H9 (cell line): ENCODE results near the gene BAZ1B. TPM values are rescaled to one million over a fixed set of nuclear protein-coding genes. Genes with fewer than 3 reads are reported as not detected.

Source experiments
- DNase-seq: peaks from one replicate; pipeline ENCODE4 v3.0.0-alpha.2; 2017
- H2AFZ ChIP-seq: one replicate; pipeline ENCODE4 v1.6.1; 2013; ENCODE audit warnings: mild to moderate bottlenecking, low read length, control low read depth, moderate library complexity
- H2AK5ac ChIP-seq: 2 replicates; pipeline ENCODE4 v1.6.1; 2013; ENCODE audit warnings: low read length, control low read depth, mixed read lengths; ENCODE audit not compliant: insufficient read length
- H2BK120ac ChIP-seq: one replicate; pipeline ENCODE4 v1.6.1; 2013; ENCODE audit warnings: low read depth, mild to moderate bottlenecking, low read length, control low read depth, inconsistent platforms; ENCODE audit not compliant: poor library complexity, severe bottlenecking
- H2BK12ac ChIP-seq: 2 replicates; pipeline ENCODE4 v1.6.1; 2013; ENCODE audit warnings: low read length, control low read depth, mixed read lengths, low read depth; ENCODE audit not compliant: insufficient read length
- H2BK15ac ChIP-seq: 2 replicates; pipeline ENCODE4 v1.6.1; 2013; ENCODE audit warnings: low read depth, low read length, control low read depth
- H2BK20ac ChIP-seq: one replicate; pipeline ENCODE4 v1.6.1; 2013; ENCODE audit warnings: low read depth, mild to moderate bottlenecking, low read length, control low read depth, inconsistent platforms; ENCODE audit not compliant: poor library complexity, severe bottlenecking
- H2BK5ac ChIP-seq: 2 replicates; pipeline ENCODE4 v1.6.1; 2013; ENCODE audit warnings: low read length, control low read depth, mixed read lengths; ENCODE audit not compliant: insufficient read length
- H3K14ac ChIP-seq: 2 replicates; pipeline ENCODE4 v1.6.1; 2013; ENCODE audit warnings: low read length, control low read depth; ENCODE audit not compliant: insufficient read depth
- H3K18ac ChIP-seq: 2 replicates; pipeline ENCODE4 v1.6.1; 2013; ENCODE audit warnings: low read depth, mild to moderate bottlenecking, mixed read lengths, low read length, control low read depth; ENCODE audit not compliant: insufficient read length
- H3K23ac ChIP-seq: 2 replicates; pipeline ENCODE4 v1.6.1; 2013; ENCODE audit warnings: low read length, control low read depth, mixed read lengths, low read depth; ENCODE audit not compliant: insufficient read length
- H3K23me2 ChIP-seq: 2 replicates; pipeline ENCODE4 v1.6.1; 2013; ENCODE audit warnings: low read depth, mild to moderate bottlenecking, mixed read lengths, low read length, control low read depth; ENCODE audit not compliant: insufficient read length, poor library complexity, severe bottlenecking
- H3K27ac ChIP-seq: 2 replicates; pipeline ENCODE4 v1.5.1; 2013; ENCODE audit warnings: low read length, control low read depth, mixed read lengths, low read depth; ENCODE audit not compliant: insufficient read length
- H3K27me3 ChIP-seq: 2 replicates; pipeline ENCODE4 v1.6.1; 2013; ENCODE audit warnings: low read length, control low read depth, inconsistent platforms; ENCODE audit not compliant: insufficient read depth
- H3K4ac ChIP-seq: 2 replicates; pipeline ENCODE4 v1.6.1; 2013; ENCODE audit warnings: low read depth, mild to moderate bottlenecking, control low read depth, inconsistent platforms, low read length, moderate library complexity
- H3K4me1 ChIP-seq: 2 replicates; pipeline ENCODE4 v1.6.1; 2013; ENCODE audit warnings: low read length, control low read depth, inconsistent platforms; ENCODE audit not compliant: insufficient read depth
- H3K4me2 ChIP-seq: 2 replicates; pipeline ENCODE4 v1.6.1; 2013; ENCODE audit warnings: low read length, control low read depth, mixed read lengths; ENCODE audit not compliant: insufficient read length, insufficient read depth
- H3K56ac ChIP-seq: 2 replicates; pipeline ENCODE4 v1.6.1; 2013; ENCODE audit warnings: low read depth, mild to moderate bottlenecking, mixed read lengths, low read length, control low read depth; ENCODE audit not compliant: insufficient read length
- H3K79me1 ChIP-seq: 2 replicates; pipeline ENCODE4 v1.6.1; 2013; ENCODE audit warnings: low read depth, mild to moderate bottlenecking, moderate library complexity, low read length, control low read depth, inconsistent platforms; ENCODE audit not compliant: insufficient read depth, poor library complexity, severe bottlenecking
- H3K79me2 ChIP-seq: 2 replicates; pipeline ENCODE4 v1.6.1; 2013; ENCODE audit warnings: low read length, control low read depth, inconsistent platforms; ENCODE audit not compliant: insufficient read depth
- H3K9ac ChIP-seq: 2 replicates; pipeline ENCODE4 v1.6.1; 2013; ENCODE audit warnings: low read length, control low read depth, mixed read lengths; ENCODE audit not compliant: insufficient read length; ENCODE audit errors: extremely low read depth
- H3K9me3 ChIP-seq: one replicate; pipeline ENCODE4 v1.6.1; 2013; ENCODE audit warnings: low read depth, low read length, inconsistent platforms; ENCODE audit not compliant: control insufficient read depth
- H3T11ph ChIP-seq: one replicate; pipeline ENCODE4 v1.6.1; 2013; ENCODE audit warnings: mild to moderate bottlenecking, low read length, control low read depth, inconsistent platforms
- H4K20me1 ChIP-seq: one replicate; pipeline ENCODE4 v1.6.1; 2013; ENCODE audit not compliant: control insufficient read depth, insufficient read length, insufficient read depth
- H4K5ac ChIP-seq: 2 replicates; pipeline ENCODE4 v1.6.1; 2013; ENCODE audit warnings: low read depth, mild to moderate bottlenecking, mixed read lengths, low read length, control low read depth; ENCODE audit not compliant: insufficient read length
- H4K8ac ChIP-seq: replicated peaks from 2 replicates; pipeline ENCODE4 v1.6.1; 2013; ENCODE audit warnings: low read length, control low read depth, mixed read lengths, low read depth; ENCODE audit not compliant: insufficient read length
- H4K91ac ChIP-seq: 2 replicates; pipeline ENCODE4 v1.6.1; 2013; ENCODE audit warnings: low read depth, mild to moderate bottlenecking, moderate library complexity, mixed read lengths, low read length, control low read depth; ENCODE audit not compliant: insufficient read length
- H3K27ac Mint-ChIP-seq, 3 experiments: 2 replicates in 2 of 3; 3 replicates in 1 of 3; pipeline ENCODE4 v1.8.0; 2020 to 2021; ENCODE audit warnings: mixed read lengths in 3 of 3, mild to moderate bottlenecking in 1 of 3, moderate library complexity in 1 of 3
- H3K27me3 Mint-ChIP-seq: 2 replicates; pipeline ENCODE4 v1.8.0; 2021; ENCODE audit warnings: low read depth, mild to moderate bottlenecking, moderate library complexity, mixed read lengths
- H3K36me3 Mint-ChIP-seq, 3 experiments: 2 replicates in 2 of 3; 3 replicates in 1 of 3; pipeline ENCODE4 v1.8.0; 2020 to 2021; ENCODE audit warnings: low read depth in 3 of 3, mixed read lengths in 3 of 3; ENCODE audit not compliant: insufficient read depth in 1 of 3
- H3K4me1 Mint-ChIP-seq, 2 experiments: 2 replicates each; pipeline ENCODE4 v1.8.0; 2020; ENCODE audit warnings: mixed read lengths in 2 of 2
- H3K4me3 Mint-ChIP-seq, 2 experiments: 2 replicates in 1 of 2; 3 replicates in 1 of 2; pipeline ENCODE4 v1.8.0; 2020 to 2021; ENCODE audit warnings: mild to moderate bottlenecking in 2 of 2, mixed read lengths in 2 of 2, moderate library complexity in 1 of 2
- H3K9me3 Mint-ChIP-seq, 2 experiments: 2 replicates in 1 of 2; 3 replicates in 1 of 2; pipeline ENCODE4 v1.8.0; 2020; ENCODE audit warnings: mild to moderate bottlenecking in 2 of 2, mixed read lengths in 2 of 2, moderate library complexity in 1 of 2
- WGBS: extraction: QIAGEN DNeasy Blood & Tissue Kit; methylation state at CpG from one replicate; pipeline ENCODE4 v1.1.7; 2013; ENCODE audit warnings: missing lambda C conversion rate, low lambda C conversion rate, mixed read lengths; ENCODE audit not compliant: insufficient read length; ENCODE audit errors: extremely low coverage; 5-methylcytosine and 5-hydroxymethylcytosine counted together
- total RNA-seq: library from RNA; stranded (reverse); gene quantifications from 2 replicates; pipeline ENCODE4 v1.2.1, GENCODE V29; 2021
- TF ChIP-seq, protein P1 (sequence below): fragments of 200-600 bp; sonication (generic); conservative IDR thresholded peaks from 3 replicates; pipeline ENCODE4 v1.8.0; 2021; ENCODE audit warnings: antibody characterized with exemption, mild to moderate bottlenecking

BAZ1B gene
- total RNA-seq, 1 experiment from 2014 or later: 96.4 TPM

GRCh38 chr7:73487486-73487885, 34.6 kb downstream of the BAZ1B start:
- H3K27me3 Mint-ChIP-seq: no peaks in the 10 kb centered on the region
- H3T11ph ChIP-seq: no peak overlapping the region
- no peaks in the 10 kb centered on the region for H3K79me2 ChIP-seq
- H2BK120ac ChIP-seq: no peak overlapping the region
- no peak overlapping the region for H2BK12ac ChIP-seq
- no peak overlapping the region for H3K14ac ChIP-seq
- H2BK20ac ChIP-seq: no peak overlapping the region
- H3K9me3 ChIP-seq: no peaks in the 10 kb centered on the region
- no peak overlapping the region for H4K91ac ChIP-seq
- H3K4me2 ChIP-seq: no peak overlapping the region
- no peak overlapping the region for H3K9ac ChIP-seq
- DNase-seq: no peak
- H3K36me3 Mint-ChIP-seq: peaks cover 34 to 89% (median 70%) of the 10 kb centered on the region in 3 experiments; a peak in 6 of 7 replicates
- no peak overlapping the region for H4K8ac ChIP-seq
- no peaks in the 10 kb centered on the region for H3K23me2 ChIP-seq
- TF ChIP-seq, protein P1, sequence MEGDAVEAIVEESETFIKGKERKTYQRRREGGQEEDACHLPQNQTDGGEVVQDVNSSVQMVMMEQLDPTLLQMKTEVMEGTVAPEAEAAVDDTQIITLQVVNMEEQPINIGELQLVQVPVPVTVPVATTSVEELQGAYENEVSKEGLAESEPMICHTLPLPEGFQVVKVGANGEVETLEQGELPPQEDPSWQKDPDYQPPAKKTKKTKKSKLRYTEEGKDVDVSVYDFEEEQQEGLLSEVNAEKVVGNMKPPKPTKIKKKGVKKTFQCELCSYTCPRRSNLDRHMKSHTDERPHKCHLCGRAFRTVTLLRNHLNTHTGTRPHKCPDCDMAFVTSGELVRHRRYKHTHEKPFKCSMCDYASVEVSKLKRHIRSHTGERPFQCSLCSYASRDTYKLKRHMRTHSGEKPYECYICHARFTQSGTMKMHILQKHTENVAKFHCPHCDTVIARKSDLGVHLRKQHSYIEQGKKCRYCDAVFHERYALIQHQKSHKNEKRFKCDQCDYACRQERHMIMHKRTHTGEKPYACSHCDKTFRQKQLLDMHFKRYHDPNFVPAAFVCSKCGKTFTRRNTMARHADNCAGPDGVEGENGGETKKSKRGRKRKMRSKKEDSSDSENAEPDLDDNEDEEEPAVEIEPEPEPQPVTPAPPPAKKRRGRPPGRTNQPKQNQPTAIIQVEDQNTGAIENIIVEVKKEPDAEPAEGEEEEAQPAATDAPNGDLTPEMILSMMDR: no peak
- H2BK15ac ChIP-seq: no peak overlapping the region
- H3K4me1 Mint-ChIP-seq: peaks cover 15 to 18% of the 10 kb centered on the region in 2 experiments
- no peak overlapping the region for H3K4me3 Mint-ChIP-seq
- H2BK5ac ChIP-seq: no peak overlapping the region
- H4K5ac ChIP-seq: no peak overlapping the region
- WGBS: no CpG with 5 or more reads among the region's 1 CpG
- no peak overlapping the region for H2AK5ac ChIP-seq
- no peaks in the 10 kb centered on the region for H4K20me1 ChIP-seq
- H3K27me3 ChIP-seq: no peaks in the 10 kb centered on the region
- H3K27ac Mint-ChIP-seq: peak overlapping the region in 1 of 3 experiments; percentile 15; a peak in 2 of 7 replicates
- no peaks in the 10 kb centered on the region for H3K9me3 Mint-ChIP-seq
- no peak overlapping the region for H3K4ac ChIP-seq
- no peak overlapping the region for H3K18ac ChIP-seq
- H2AFZ ChIP-seq: no peak overlapping the region
- H3K27ac ChIP-seq: no peak overlapping the region
- H3K23ac ChIP-seq: no peak overlapping the region
- no peak overlapping the region for H3K56ac ChIP-seq
- H3K4me1 ChIP-seq: no peaks in the 10 kb centered on the region
- peaks cover 3% of the 10 kb centered on the region for H3K79me1 ChIP-seq
